ENCODE results near the gene ZNF487. TPM values are rescaled to one million over a fixed set of nuclear protein-coding genes. Genes with fewer than 3 reads are reported as not detected.

The ZNF487 gene
- total RNA-seq, 2 experiments from 2014 or later: 1.8 to 2.3 TPM

GRCh38 chr10:43404704-43405084 is 32.2 kb upstream of the ZNF487 start:
- no peaks in the 10 kb centered on the region for H3K9me3 Mint-ChIP-seq (ENCODE audit: low read depth)
- CTCF ChIA-PET: no interaction called here
- H3K27ac Mint-ChIP-seq: peak overlapping the region; percentile 91
- peak overlapping the region; percentile 99 for H3K4me3 Mint-ChIP-seq
- peaks cover 46% of the 10 kb centered on the region for H3K4me1 Mint-ChIP-seq
- no peaks in the 10 kb centered on the region for H3K27me3 Mint-ChIP-seq
- intact Hi-C loops (cut with DNase I, micrococcal nuclease): loop anchor here (5.0 to 10.0 kb wide), 2 partner anchors 190 to 413 kb away; no protein-coding TSS in a partner anchor
- POLR2A ChIA-PET: no interaction called here
- H3K36me3 Mint-ChIP-seq (ENCODE audit: low read depth): peaks cover 75% of the 10 kb centered on the region
- DNase-seq (no peak), ATAC-seq (no peak)

GRCh38 chr10:43407148-43407575 is 29.7 kb upstream of the ZNF487 start:
- Mint-ChIP-seq H3K9me3 (ENCODE audit: low read depth) (no peaks in the 10 kb centered on the region), H3K27ac (peak overlapping the region; percentile 100), H3K36me3 (ENCODE audit: low read depth) (peaks cover 60% of the 10 kb centered on the region), H3K4me3 (peak overlapping the region; percentile 99), H3K27me3 (no peaks in the 10 kb centered on the region), H3K4me1 (peaks cover 36% of the 10 kb centered on the region)
- ATAC-seq: no peak
- peak; percentile 70 for DNase-seq
- POLR2A ChIA-PET: interaction anchor here (0.8 to 1.8 kb wide), 5 partner anchors 11 to 287 kb away, joined by 3 to 24 read pairs (median 12); no protein-coding TSS in a partner anchor
- intact Hi-C loops (cut with DNase I, micrococcal nuclease): loop anchor here (1.0 to 10.0 kb wide), 4 partner anchors 8 to 410 kb away; no protein-coding TSS in a partner anchor
- CTCF ChIA-PET: interaction anchor here (0.6 to 1.4 kb wide), 6 partner anchors 11 to 51 kb away, joined by 3 to 9 read pairs (median 4); no protein-coding TSS in a partner anchor

DNA sequence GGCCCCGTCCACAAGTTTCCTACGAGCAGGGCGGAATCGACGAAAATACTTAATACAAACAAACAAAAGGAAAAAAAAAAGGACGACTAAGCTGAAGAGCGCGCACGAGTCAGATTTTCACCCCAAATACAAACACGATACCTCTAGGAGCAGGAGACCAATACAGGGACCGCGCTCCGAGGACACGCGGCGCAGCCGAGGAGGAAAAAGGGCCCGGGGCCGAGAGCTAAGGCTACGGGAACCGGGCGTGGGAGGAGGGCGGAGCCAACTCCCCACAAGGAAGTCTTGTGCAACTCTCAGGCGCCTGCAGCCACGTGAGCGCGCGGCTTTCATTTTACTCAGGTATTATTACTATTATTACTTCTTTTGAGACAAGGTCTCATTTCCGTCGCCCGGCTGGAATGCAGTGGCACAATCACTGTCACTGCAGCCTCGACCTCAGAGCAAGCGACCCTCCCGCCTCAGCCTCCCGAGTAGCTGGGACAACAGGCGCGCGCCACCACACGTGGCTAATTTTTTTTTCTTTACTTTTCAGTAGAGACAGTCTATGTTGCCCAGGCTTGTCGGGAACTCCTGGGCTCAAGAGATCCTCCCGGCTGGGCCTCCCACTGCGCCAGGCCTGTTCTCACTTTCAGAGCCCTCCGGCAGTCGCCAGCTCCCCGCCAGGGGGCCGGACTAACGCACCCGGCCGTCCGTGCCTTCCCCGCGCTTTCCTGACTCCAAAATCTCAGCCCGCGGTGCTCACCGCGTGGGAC is 29.2 kb upstream of the ZNF487 start:
- ChIA-PET POLR2A (interaction anchor here (0.7 to 1.8 kb wide), 7 partner anchors 9 to 287 kb away, joined by 3 to 24 read pairs (median 6); no protein-coding TSS in a partner anchor), CTCF (interaction anchor here (0.6 to 1.4 kb wide), 7 partner anchors 9 to 51 kb away, joined by 3 to 9 read pairs (median 4); no protein-coding TSS in a partner anchor)
- H3K4me3 Mint-ChIP-seq: peak overlapping the region; percentile 99
- H3K36me3 Mint-ChIP-seq (ENCODE audit: low read depth): peaks cover 55% of the 10 kb centered on the region
- no peaks in the 10 kb centered on the region for H3K27me3 Mint-ChIP-seq
- peak; percentile 31 for ATAC-seq
- peaks cover 30% of the 10 kb centered on the region for H3K4me1 Mint-ChIP-seq
- intact Hi-C loops (cut with DNase I, micrococcal nuclease): loop anchor here (1.0 to 10.0 kb wide), 8 partner anchors 8 to 769 kb away; partner anchors contain the start of genes CSGALNACT2 (in 1 of the 2) and ZNF33B (in 1 of the 2)
- no peaks in the 10 kb centered on the region for H3K9me3 Mint-ChIP-seq (ENCODE audit: low read depth)
- peak; percentile 95 for DNase-seq
- H3K27ac Mint-ChIP-seq: peak overlapping the region; percentile 100

DNA sequence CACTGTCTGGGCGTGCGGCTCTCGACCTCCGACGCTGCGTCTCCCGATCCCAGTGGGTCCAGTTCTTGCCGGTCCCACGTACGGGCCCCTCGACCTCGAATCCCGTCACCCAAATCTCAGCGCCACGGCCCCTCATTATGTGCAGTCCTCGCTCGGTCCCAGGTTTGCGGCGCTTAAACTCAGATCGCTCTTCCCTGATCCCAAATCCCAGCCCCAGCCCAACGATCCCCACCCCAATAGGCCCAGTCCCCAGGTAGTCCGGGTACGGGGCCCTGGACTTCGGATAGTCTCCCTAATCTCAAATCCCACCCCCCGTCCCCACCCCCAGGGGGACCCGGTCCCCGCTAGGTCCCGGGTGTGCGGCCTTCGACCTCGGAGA is 28.6 kb upstream of the ZNF487 start:
- intact Hi-C loops (cut with DNase I, micrococcal nuclease): loop anchor here (1.0 to 10.0 kb wide), 6 partner anchors 46 to 770 kb away; partner anchors contain the start of genes CSGALNACT2 (in 1 of the 2) and ZNF33B (in 1 of the 2)
- no peak for DNase-seq
- H3K9me3 Mint-ChIP-seq (ENCODE audit: low read depth): no peaks in the 10 kb centered on the region
- peaks cover 49% of the 10 kb centered on the region for H3K36me3 Mint-ChIP-seq (ENCODE audit: low read depth)
- H3K4me1 Mint-ChIP-seq: peaks cover 24% of the 10 kb centered on the region
- POLR2A ChIA-PET: interaction anchor here (0.7 to 1.8 kb wide), 5 partner anchors 10 to 33 kb away, joined by 3 to 24 read pairs (median 4); no protein-coding TSS in a partner anchor
- CTCF ChIA-PET: interaction anchor here (0.6 to 1.2 kb wide), 3 partner anchors 9 to 50 kb away, joined by 3 to 5 read pairs (median 3); no protein-coding TSS in a partner anchor
- peak overlapping the region; percentile 100 for H3K27ac Mint-ChIP-seq
- no peaks in the 10 kb centered on the region for H3K27me3 Mint-ChIP-seq
- H3K4me3 Mint-ChIP-seq: peak overlapping the region; percentile 99
- ATAC-seq: no peak

GRCh38 chr10:43408710-43409384 is 28.1 kb upstream of the ZNF487 start, which contains the start of gene HNRNPF:
Gene HNRNPF, minus strand, starts transcription at chr10:43409186. Its CDS starts 21,302 bp downstream, at chr10:43387884.
- Mint-ChIP-seq H3K36me3 (ENCODE audit: low read depth) (peaks cover 45% of the 10 kb centered on the region), H3K4me3 (peak within 1 kb of the TSS; percentile 99), H3K9me3 (ENCODE audit: low read depth) (no peaks in the 10 kb centered on the region), H3K27ac (peak within 1 kb of the TSS; percentile 100), H3K4me1 (peaks cover 21% of the 10 kb centered on the region), H3K27me3 (no peaks in the 10 kb centered on the region)
- intact Hi-C loops (cut with DNase I, micrococcal nuclease): loop anchor here (1.0 to 10.0 kb wide), 8 partner anchors 11 to 770 kb away; partner anchors contain the start of genes CSGALNACT2 (in 1 of the 2) and ZNF33B (in 1 of the 2)
- DNase-seq (peak; percentile 97), ATAC-seq (peak; percentile 77)
- ChIA-PET POLR2A (interaction anchor here (0.6 to 1.8 kb wide), 8 partner anchors 10 to 270 kb away, joined by 3 to 24 read pairs (median 4); partner anchors contain the start of gene CSGALNACT2), CTCF (interaction anchor here (0.9 kb wide), 1 partner anchor 10 kb away, joined by 3 read pairs; no protein-coding TSS in a partner anchor)

- DNase-seq: peak; percentile 87
- H3K27ac Mint-ChIP-seq: peak overlapping the region; percentile 100
- ChIA-PET CTCF (interaction anchor here (0.6 to 0.9 kb wide), 2 partner anchors 9 to 10 kb away, joined by 3 to 4 read pairs; no protein-coding TSS in a partner anchor), POLR2A (interaction anchor here (0.6 to 1.8 kb wide), 5 partner anchors 10 to 271 kb away, joined by 3 to 12 read pairs (median 4); partner anchors contain the start of gene CSGALNACT2)
- peak overlapping the region; percentile 99 for H3K4me3 Mint-ChIP-seq
- peaks cover 38% of the 10 kb centered on the region for H3K36me3 Mint-ChIP-seq (ENCODE audit: low read depth)
- ATAC-seq: peak; percentile 20
- intact Hi-C loops (cut with DNase I, micrococcal nuclease): loop anchor here (1.0 to 10.0 kb wide), 7 partner anchors 11 to 771 kb away; partner anchors contain the start of genes CSGALNACT2 (in 1 of the 2) and ZNF33B (in 1 of the 2)
- H3K4me1 Mint-ChIP-seq: peaks cover 16% of the 10 kb centered on the region
- no peaks in the 10 kb centered on the region for H3K27me3 Mint-ChIP-seq
- H3K9me3 Mint-ChIP-seq (ENCODE audit: low read depth): no peaks in the 10 kb centered on the region
Measured at GRCh38 chr10:43409385-43410109, 27.4 kb upstream of the ZNF487 start.

- H3K27me3 Mint-ChIP-seq: no peaks in the 10 kb centered on the region
- POLR2A ChIA-PET: interaction anchor here (0.6 to 1.8 kb wide), 3 partner anchors 10 to 272 kb away, joined by 3 to 12 read pairs (median 3); partner anchors contain the start of gene CSGALNACT2
- H3K4me3 Mint-ChIP-seq: peak overlapping the region; percentile 99
- H3K27ac Mint-ChIP-seq: peak overlapping the region; percentile 100
- H3K36me3 Mint-ChIP-seq (ENCODE audit: low read depth): peaks cover 32% of the 10 kb centered on the region
- no peak for ATAC-seq
- DNase-seq: no peak
- H3K9me3 Mint-ChIP-seq (ENCODE audit: low read depth): no peaks in the 10 kb centered on the region
- intact Hi-C loops (cut with DNase I, micrococcal nuclease): no loop called here
- H3K4me1 Mint-ChIP-seq: peaks cover 12% of the 10 kb centered on the region
- CTCF ChIA-PET: interaction anchor here (0.6 to 1.8 kb wide), 4 partner anchors 9 to 43 kb away, joined by 3 to 4 read pairs (median 4); no protein-coding TSS in a partner anchor
Measured at GRCh38 chr10:43410345-43410744, 26.6 kb upstream of the ZNF487 start.

DNA sequence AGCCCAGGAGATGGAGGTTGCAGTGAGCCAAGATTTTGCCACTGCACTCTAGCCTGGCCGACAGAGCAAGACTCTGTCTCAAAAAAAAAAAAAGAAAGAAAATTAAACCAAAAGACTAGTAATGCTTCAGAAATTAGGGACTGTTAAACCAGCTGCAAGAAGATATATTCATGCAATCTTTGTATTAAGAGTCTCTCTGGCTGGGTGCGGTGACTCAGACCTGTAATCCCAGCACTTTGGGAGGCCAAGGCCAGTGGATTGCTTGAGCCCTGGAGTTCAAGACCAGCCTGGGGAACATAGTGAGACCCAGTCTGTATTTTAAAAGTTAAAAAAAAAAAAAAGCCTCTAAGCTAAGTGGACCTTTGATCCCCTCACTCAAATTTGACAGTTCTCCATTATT is 25.4 kb upstream of the ZNF487 start:
- ATAC-seq (no peak), DNase-seq (no peak)
- no peaks in the 10 kb centered on the region for H3K27me3 Mint-ChIP-seq
- ChIA-PET CTCF (interaction anchor here (0.8 to 1.8 kb wide), 4 partner anchors 9 to 49 kb away, joined by 3 to 4 read pairs (median 4); no protein-coding TSS in a partner anchor), POLR2A (interaction anchor here (0.5 to 0.6 kb wide), 3 partner anchors 8 to 436 kb away, joined by 3 read pairs; no protein-coding TSS in a partner anchor)
- no peak overlapping the region for H3K27ac Mint-ChIP-seq
- H3K4me3 Mint-ChIP-seq: no peak overlapping the region
- peaks cover 21% of the 10 kb centered on the region for H3K36me3 Mint-ChIP-seq (ENCODE audit: low read depth)
- H3K9me3 Mint-ChIP-seq (ENCODE audit: low read depth): no peaks in the 10 kb centered on the region
- intact Hi-C loops (cut with DNase I, micrococcal nuclease): no loop called here
- H3K4me1 Mint-ChIP-seq: peaks cover 12% of the 10 kb centered on the region

DNA sequence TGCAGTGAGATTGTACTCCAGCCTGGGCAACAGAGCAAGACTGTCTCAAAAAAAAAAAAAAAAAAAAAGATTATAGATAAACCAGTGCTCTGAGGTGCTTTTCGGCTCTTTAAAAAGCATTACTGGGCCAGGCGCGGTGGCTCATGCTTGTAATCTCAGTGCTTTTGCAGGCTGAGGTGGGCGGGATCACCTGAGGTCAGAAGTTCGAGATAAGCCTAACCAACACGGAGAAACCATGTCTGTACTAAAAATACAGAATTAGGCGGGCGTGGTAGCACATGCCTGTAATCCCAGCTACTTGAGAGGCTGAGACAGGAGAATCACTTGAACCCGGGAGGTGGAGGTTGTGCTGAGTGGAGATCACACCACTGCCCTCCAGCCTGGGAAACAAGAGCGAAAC is 21.4 kb upstream of the ZNF487 start:
- intact Hi-C loops (cut with DNase I, micrococcal nuclease): no loop called here
- DNase-seq (no peak), ATAC-seq (no peak)
- Mint-ChIP-seq H3K4me3 (no peak overlapping the region), H3K9me3 (ENCODE audit: low read depth) (no peaks in the 10 kb centered on the region), H3K4me1 (peaks cover 28% of the 10 kb centered on the region), H3K36me3 (ENCODE audit: low read depth) (peaks cover 2% of the 10 kb centered on the region), H3K27ac (no peak overlapping the region), H3K27me3 (no peaks in the 10 kb centered on the region)
- ChIA-PET CTCF (no interaction called here), POLR2A (no interaction called here)
